Thoracic aorta (tissue), 2 donors: Measurements from ENCODE around the gene IQSEC2. TPM values are rescaled to one million over a fixed set of nuclear protein-coding genes. Genes with fewer than 3 reads are reported as not detected.

Source experiments
- ATAC-seq: fragments of 150-250 bp; one replicate; pipeline ENCODE4 v1.8.0; 2017; ENCODE audit warnings: low read depth; ENCODE audit not compliant: insufficient number of reproducible peaks, low FRiP score
- DNase-seq: peaks from one replicate; pipeline ENCODE4 v3.0.0-alpha.2; 2020; ENCODE audit warnings: low spot score
- H3K27ac ChIP-seq, 2 donors: fragments of 200-600 bp; sonication (generic); 1 replicate in 1 of 2; 2 replicates in 1 of 2; pipeline ENCODE4 v1.5.1; 2016; ENCODE audit warnings: mild to moderate bottlenecking in 2 of 2, moderate library complexity in 2 of 2
- H3K27me3 ChIP-seq: fragments of 200-600 bp; sonication (generic); replicated peaks from 2 replicates; pipeline ENCODE4 v1.6.0; 2016; ENCODE audit warnings: mild to moderate bottlenecking; ENCODE audit not compliant: insufficient read depth
- H3K36me3 ChIP-seq: fragments of 200-600 bp; sonication (generic); one replicate; pipeline ENCODE4 v1.5.1; 2016
- H3K4me1 ChIP-seq, 2 donors: fragments of 200-600 bp; sonication (generic); 1 replicate in 1 of 2; 2 replicates in 1 of 2; pipeline versions ENCODE4 v1.5.1 to v1.6.0; 2016; ENCODE audit warnings: low read depth in 2 of 2, mild to moderate bottlenecking in 1 of 2; ENCODE audit not compliant: control insufficient read depth in 1 of 2
- H3K4me3 ChIP-seq: fragments of 200-600 bp; sonication (generic); 2 replicates; pipeline ENCODE4 v1.5.1; 2016; ENCODE audit warnings: mild to moderate bottlenecking
- H3K9me3 ChIP-seq: fragments of 200-600 bp; sonication (generic); 2 replicates; pipeline ENCODE4 v1.5.1; 2016
- total RNA-seq, 2 donors: library from RNA; depleted of rRNA; stranded (reverse); fragments of >200 nt; gene quantifications; one replicate each; pipeline versions ENCODE4 v1.1.0 to v1.2.3, GENCODE V29; 2016
- TF ChIP-seq, protein P1 (sequence below): fragments of 200-600 bp; sonication (generic); IDR thresholded peaks from one replicate; pipeline ENCODE4 v1.5.1; 2019; ENCODE audit warnings: antibody characterized with exemption

IQSEC2 gene
- total RNA-seq, 2 donors from 2014 or later, result 12.2 to 21.1 TPM

DNA sequence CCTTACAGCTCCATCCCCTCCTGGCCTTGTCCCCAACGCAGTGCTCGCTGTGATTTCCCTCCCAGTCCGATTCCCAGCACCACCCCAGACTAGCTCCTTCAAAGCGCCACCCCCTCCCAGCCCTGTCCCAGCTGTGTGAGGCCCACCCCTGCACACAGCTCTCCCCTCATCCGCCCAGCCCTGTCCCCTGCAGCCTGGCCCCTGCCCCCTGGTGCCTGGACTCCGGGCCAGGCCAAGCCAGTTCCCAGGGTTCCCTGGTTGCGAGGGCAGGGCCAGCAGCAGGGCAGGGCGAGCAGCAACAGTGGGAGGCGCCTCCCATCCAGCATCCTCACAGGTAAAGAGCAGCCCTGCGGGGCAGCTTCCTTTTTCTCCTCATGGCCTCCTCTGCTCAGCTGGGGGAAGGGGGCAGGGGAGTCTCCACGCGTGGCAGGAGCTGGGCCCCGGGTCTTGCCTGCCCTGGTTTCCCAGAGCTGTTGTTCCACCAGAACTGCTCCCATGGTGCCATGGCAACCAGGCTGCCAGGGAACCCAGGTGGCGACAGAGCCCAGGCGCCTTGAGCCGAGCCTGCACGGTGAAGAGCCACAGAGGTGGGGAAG lies 24.8 kb downstream of the IQSEC2 start:
- H3K27me3 ChIP-seq, result no peaks in the 10 kb centered on the region
- TF ChIP-seq, protein P1, sequence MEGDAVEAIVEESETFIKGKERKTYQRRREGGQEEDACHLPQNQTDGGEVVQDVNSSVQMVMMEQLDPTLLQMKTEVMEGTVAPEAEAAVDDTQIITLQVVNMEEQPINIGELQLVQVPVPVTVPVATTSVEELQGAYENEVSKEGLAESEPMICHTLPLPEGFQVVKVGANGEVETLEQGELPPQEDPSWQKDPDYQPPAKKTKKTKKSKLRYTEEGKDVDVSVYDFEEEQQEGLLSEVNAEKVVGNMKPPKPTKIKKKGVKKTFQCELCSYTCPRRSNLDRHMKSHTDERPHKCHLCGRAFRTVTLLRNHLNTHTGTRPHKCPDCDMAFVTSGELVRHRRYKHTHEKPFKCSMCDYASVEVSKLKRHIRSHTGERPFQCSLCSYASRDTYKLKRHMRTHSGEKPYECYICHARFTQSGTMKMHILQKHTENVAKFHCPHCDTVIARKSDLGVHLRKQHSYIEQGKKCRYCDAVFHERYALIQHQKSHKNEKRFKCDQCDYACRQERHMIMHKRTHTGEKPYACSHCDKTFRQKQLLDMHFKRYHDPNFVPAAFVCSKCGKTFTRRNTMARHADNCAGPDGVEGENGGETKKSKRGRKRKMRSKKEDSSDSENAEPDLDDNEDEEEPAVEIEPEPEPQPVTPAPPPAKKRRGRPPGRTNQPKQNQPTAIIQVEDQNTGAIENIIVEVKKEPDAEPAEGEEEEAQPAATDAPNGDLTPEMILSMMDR, result no peak
- no peak overlapping the region for H3K27ac ChIP-seq
- H3K36me3 ChIP-seq, result no peaks in the 10 kb centered on the region
- ATAC-seq (no peak), DNase-seq (no peak)
- H3K9me3 ChIP-seq, result no peaks in the 10 kb centered on the region
- H3K4me3 ChIP-seq, result no peak overlapping the region
- no peaks in the 10 kb centered on the region for H3K4me1 ChIP-seq

DNA sequence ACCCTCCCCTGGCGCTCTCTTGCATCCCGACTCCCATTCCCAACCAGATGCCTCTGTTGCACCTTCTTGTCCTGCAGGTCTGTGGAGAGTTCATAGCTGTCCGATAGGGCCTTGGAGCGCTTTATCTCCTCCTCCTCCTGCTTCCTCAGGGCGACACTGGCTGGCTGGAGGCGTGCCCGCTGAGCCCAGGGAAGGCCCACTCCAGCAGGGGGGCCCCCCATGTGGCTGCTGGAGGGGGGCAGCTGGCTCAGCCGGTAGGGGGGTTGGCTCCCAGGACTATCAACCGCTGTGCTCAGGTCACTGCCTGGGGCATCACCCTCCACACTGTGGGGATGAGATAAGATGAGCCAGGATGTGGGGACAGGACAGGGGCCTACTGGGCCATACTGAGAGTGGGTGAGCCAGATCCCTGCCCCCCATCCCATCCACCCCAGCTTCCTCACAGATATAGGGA lies 25.6 kb downstream of the IQSEC2 start:
- no peak overlapping the region for H3K27ac ChIP-seq
- H3K4me3 ChIP-seq, result no peak overlapping the region
- TF ChIP-seq, protein P1, result no peak
- H3K36me3 ChIP-seq, result no peaks in the 10 kb centered on the region
- H3K9me3 ChIP-seq, result no peaks in the 10 kb centered on the region
- DNase-seq (no peak), ATAC-seq (no peak)
- no peaks in the 10 kb centered on the region for H3K27me3 ChIP-seq
- H3K4me1 ChIP-seq, result no peaks in the 10 kb centered on the region

DNA sequence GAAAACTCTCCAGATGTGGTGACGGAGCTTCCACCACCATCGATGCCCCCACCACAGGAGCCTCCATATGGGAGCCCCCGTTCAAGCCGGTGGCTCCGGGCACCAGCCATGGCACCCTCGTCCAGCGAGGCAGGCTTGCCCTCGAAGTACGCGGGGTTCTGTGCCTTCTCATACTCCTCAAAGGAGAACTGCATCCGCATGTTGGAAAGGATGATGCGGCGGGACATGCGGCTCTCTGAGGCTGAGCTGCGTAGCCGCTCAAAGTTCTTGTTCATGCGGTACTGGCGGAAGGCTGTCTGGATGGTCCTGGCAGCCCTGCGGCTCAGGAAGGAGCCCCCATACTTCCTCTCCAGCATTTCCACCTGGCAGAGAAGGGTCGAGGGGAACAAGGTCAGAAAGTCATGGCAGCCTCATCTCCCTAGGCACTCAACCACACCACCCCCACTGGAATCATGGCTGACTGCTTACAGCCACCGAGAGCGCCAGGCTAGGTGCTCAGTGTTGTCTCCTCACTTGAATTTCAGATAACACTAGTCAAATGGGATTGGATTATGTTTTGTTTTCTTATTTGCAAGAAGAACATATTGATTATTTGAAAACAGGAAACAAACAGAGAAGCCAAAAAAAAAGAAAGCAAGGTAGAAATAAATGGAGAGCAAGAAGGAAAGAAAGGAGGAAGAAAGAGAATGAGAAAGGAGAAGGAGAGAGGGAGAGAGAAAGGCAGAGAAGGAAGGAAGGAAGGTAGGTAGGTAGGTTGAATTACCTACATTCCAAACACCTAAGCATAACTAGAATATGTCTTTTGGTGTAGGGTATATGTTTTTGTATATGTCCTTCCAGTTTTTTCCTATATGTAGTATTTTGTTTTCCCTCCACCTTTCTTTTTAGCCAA lies 26.6 kb downstream of the IQSEC2 start:
- TF ChIP-seq, protein P1, result no peak
- no peak for DNase-seq

DNA sequence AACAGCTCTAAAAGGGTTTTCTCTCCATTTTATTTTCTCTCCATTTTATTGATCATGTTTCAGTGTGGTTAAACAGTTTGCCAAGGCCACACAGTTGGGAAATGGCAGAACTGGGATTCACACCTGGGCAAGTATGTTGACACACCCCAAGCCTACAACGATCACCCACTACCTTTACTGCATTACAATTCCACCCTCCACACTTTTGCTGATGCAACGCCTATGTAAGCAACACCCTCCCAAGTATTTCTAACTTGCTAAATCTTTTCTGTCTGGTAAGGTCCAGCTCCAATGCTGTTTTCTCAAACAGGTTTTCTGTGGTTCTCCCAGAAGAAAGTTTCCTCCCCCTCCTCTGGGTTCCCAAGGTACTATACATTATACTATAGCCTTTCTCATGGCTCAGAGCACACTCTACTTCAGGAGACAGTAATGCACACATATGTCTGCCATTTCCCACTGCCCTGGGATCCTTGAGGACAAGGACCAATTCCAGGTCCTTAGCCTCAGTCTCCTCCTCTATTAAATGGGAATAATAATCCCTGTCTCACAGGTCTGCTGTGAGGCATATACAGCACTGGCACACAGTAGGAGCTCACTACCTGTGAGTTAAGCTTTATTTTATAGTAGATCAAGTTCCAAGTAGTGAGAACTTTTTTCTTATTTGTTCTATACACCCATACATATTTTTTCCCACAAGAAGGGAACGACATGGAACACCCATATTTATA lies 27.9 kb downstream of the IQSEC2 start:
- Histone ChIP-seq H3K27ac (no peak overlapping the region), H3K4me3 (no peak overlapping the region), H3K4me1 (no peaks in the 10 kb centered on the region), H3K27me3 (no peaks in the 10 kb centered on the region), H3K9me3 (no peaks in the 10 kb centered on the region), H3K36me3 (no peaks in the 10 kb centered on the region)
- DNase-seq, result no peak
- TF ChIP-seq, protein P1, result no peak
- no peak for ATAC-seq

More for the DNA sequence above, 26.6 kb downstream of the IQSEC2 start:
- Histone ChIP-seq H3K27ac (no peak overlapping the region), H3K27me3 (no peaks in the 10 kb centered on the region), H3K4me1 (no peaks in the 10 kb centered on the region), H3K4me3 (no peak overlapping the region), H3K36me3 (no peaks in the 10 kb centered on the region), H3K9me3 (no peaks in the 10 kb centered on the region)
- no peak for ATAC-seq

DNA sequence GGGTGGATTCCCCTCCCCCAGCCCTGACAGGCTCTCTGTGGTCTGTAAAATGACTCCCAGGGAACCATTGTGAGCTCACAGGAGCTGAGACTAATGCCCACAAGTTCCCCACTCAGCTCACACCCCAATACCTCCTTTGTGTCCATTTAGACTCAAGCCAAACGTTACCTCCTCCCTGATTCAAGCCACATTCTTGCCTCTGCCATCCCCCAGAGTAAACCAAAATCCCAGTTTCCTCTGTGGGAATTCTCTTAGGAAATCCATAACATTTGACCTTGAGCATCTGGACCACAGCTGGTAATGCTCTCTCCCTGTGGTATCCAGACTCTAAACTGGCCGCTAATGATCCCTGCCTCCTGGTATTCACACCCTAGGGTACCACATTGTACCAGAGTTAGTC lies 30.1 kb downstream of the IQSEC2 start:
- no peak overlapping the region for H3K4me3 ChIP-seq
- no peaks in the 10 kb centered on the region for H3K4me1 ChIP-seq
- ATAC-seq (no peak), DNase-seq (no peak)
- no peaks in the 10 kb centered on the region for H3K9me3 ChIP-seq
- H3K27me3 ChIP-seq, result no peaks in the 10 kb centered on the region
- TF ChIP-seq, protein P1, result no peak
- H3K27ac ChIP-seq, result no peak overlapping the region
- no peaks in the 10 kb centered on the region for H3K36me3 ChIP-seq
